Measurements from ENCODE around the gene ZDHHC5.

The ZDHHC5 gene

DNA sequence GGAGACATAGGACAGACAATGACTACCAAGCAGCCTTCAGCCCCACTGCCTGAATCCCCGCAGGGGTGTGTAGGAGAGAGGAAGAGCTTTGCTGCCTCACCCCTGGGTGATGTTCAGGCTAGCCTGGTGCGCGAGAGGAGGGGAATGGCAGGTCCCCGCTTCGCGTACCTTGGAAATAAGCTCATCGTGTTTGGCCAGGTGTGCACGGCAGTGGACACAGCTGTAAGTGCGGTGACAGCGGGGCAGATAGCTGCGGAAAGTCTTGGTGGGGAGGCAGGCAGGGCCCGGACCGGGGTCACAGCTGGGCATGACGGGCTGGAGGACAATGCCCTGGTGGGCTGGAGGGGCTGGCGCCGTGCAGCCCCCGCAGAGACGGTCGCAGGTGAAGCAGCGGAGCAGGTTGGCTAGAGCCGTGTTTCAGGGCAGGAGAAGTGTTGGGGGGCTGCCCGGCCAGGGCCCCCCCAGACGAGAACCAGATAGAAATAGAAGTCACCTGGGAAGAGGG, 21.1 kb upstream of the ZDHHC5 start:
- no peak for DNase-seq (ENCODE audit: extremely low spot score)
- no peak for TF ChIP-seq SP1 (IDR thresholded peaks at IDR 0.05)
- TF ChIP-seq ARNT (IDR thresholded peaks at IDR 0.05) = no peak
- no peak for TF ChIP-seq ZNF384 (IDR thresholded peaks at IDR 0.05)
- TF ChIP-seq FOXA1 (IDR thresholded peaks at IDR 0.05) = no peak
- TF ChIP-seq BHLHE40 (IDR thresholded peaks at IDR 0.05; ENCODE audit: borderline replicate concordance) = no peak
- POLR2A ChIA-PET = no interaction called here
- CTCF ChIA-PET = interaction anchor here (1.8 kb wide), 1 partner anchor 79 kb away, joined by 7 read pairs; the partner anchor contains the start of gene UBE2L6

DNA sequence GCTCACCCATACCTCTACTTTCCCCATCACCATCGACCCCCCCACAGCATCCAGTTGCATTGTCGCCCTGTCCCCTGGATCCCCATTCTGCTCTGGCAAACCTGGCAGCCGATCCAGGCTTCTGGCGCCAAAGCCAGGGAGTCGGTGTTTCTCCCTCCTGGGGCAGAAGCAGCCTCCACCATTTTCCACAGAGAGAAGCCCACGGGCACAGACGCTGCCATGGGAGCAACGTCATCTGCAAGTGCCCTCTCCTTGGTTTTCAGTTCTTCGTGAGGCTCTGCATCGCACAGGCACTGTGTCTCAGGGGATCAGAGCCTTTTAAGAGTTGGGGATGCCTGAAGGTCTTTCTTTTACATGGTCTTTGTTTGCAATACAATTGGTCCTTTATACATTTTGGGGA, 20.5 kb upstream of the ZDHHC5 start:
- TF ChIP-seq FOXM1 (IDR thresholded peaks at IDR 0.05; ENCODE audit: borderline replicate concordance) = no peak
- no peak for TF ChIP-seq ELF4 (IDR thresholded peaks at IDR 0.05)
- TF ChIP-seq ARNT (IDR thresholded peaks at IDR 0.05) = no peak
- TF ChIP-seq, protein P1, sequence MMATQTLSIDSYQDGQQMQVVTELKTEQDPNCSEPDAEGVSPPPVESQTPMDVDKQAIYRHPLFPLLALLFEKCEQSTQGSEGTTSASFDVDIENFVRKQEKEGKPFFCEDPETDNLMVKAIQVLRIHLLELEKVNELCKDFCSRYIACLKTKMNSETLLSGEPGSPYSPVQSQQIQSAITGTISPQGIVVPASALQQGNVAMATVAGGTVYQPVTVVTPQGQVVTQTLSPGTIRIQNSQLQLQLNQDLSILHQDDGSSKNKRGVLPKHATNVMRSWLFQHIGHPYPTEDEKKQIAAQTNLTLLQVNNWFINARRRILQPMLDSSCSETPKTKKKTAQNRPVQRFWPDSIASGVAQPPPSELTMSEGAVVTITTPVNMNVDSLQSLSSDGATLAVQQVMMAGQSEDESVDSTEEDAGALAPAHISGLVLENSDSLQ (IDR thresholded peaks at IDR 0.05) = no peak
- TF ChIP-seq NFRKB (IDR thresholded peaks at IDR 0.05) = no peak
- TF ChIP-seq LEF1 (IDR thresholded peaks at IDR 0.05; ENCODE audit: borderline replicate concordance) = no peak
- TF ChIP-seq BHLHE40 (IDR thresholded peaks at IDR 0.05; ENCODE audit: borderline replicate concordance) = no peak
- TF ChIP-seq L3MBTL2 (conservative IDR thresholded peaks at IDR 0.05) = no peak
- TF ChIP-seq TARDBP (IDR thresholded peaks at IDR 0.05) = no peak
- TF ChIP-seq CTBP1 (IDR thresholded peaks at IDR 0.05; ENCODE audit: borderline replicate concordance) = no peak
- TF ChIP-seq ZNF384 (IDR thresholded peaks at IDR 0.05) = no peak
- TF ChIP-seq SUZ12 (IDR thresholded peaks at IDR 0.05) = no peak
- TF ChIP-seq FOXK2 (IDR thresholded peaks at IDR 0.05) = no peak
- CTCF ChIA-PET = interaction anchor here (1.8 kb wide), 1 partner anchor 79 kb away, joined by 7 read pairs; the partner anchor contains the start of gene UBE2L6
- POLR2A ChIA-PET = no interaction called here
- no peak for DNase-seq (ENCODE audit: extremely low spot score)

DNA sequence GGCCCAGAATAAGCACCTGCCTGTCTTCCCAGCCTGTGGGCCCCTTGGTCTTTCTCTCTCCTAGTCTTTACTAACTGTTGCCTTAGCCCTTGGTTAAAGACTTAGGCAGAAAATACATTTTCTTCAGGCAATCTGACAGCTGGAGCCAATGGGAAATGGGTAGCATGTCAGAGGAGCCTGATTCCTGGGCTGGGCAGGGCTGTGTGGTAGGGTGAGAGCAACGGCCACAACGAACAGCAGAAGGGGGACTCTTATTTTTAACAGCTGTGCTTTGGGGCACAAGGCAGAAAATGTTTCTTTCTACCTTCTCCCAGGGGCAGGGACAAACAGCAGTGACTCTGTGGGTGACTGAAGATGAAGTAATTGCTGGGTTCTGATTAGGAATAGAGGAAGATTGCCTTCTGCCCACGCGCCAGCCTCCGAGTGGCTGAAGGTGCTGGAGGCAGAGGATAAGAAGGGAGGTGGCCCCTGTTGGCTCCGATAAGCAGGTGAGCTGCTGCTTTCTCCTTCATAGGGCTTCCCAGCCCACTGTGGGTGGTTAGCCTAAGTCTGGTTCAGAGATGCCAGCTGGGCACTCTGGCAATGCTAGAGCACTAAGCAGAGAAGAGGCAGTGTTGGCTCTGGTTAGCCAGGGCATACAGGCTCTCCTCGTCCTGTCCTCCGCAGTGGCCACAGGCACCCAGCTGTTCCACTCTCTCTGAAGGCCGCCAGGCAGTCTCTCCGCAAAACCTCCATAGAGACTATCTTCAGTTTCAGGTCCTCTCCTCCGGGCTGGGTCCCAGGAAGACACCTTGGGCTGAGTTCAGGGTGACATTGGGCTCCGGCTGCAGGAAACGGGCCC, 19.7 kb upstream of the ZDHHC5 start:
- no peak for DNase-seq (ENCODE audit: extremely low spot score)
- TF ChIP-seq TARDBP (IDR thresholded peaks at IDR 0.05) (no peak), HDGF (IDR thresholded peaks at IDR 0.05; ENCODE audit: borderline replicate concordance) (no peak), ARNT (IDR thresholded peaks at IDR 0.05) (no peak), BHLHE40 (IDR thresholded peaks at IDR 0.05; ENCODE audit: borderline replicate concordance) (no peak), SUZ12 (IDR thresholded peaks at IDR 0.05) (no peak), NFRKB (IDR thresholded peaks at IDR 0.05) (no peak), FOXM1 (IDR thresholded peaks at IDR 0.05; ENCODE audit: borderline replicate concordance) (no peak), SP1 (IDR thresholded peaks at IDR 0.05) (no peak), FOXA1 (IDR thresholded peaks at IDR 0.05) (no peak), CTBP1 (IDR thresholded peaks at IDR 0.05; ENCODE audit: borderline replicate concordance) (no peak), L3MBTL2 (conservative IDR thresholded peaks at IDR 0.05) (no peak), ZNF384 (IDR thresholded peaks at IDR 0.05) (no peak), LEF1 (IDR thresholded peaks at IDR 0.05; ENCODE audit: borderline replicate concordance) (no peak), ELF4 (IDR thresholded peaks at IDR 0.05) (no peak), FOXK2 (IDR thresholded peaks at IDR 0.05) (no peak)
- TF ChIP-seq, protein P1 (IDR thresholded peaks at IDR 0.05) = no peak
- ChIA-PET POLR2A (no interaction called here), CTCF (interaction anchor here (0.9 to 1.8 kb wide), 2 partner anchors 80 to 121 kb away, joined by 3 to 7 read pairs; partner anchors contain the start of gene UBE2L6)

DNA sequence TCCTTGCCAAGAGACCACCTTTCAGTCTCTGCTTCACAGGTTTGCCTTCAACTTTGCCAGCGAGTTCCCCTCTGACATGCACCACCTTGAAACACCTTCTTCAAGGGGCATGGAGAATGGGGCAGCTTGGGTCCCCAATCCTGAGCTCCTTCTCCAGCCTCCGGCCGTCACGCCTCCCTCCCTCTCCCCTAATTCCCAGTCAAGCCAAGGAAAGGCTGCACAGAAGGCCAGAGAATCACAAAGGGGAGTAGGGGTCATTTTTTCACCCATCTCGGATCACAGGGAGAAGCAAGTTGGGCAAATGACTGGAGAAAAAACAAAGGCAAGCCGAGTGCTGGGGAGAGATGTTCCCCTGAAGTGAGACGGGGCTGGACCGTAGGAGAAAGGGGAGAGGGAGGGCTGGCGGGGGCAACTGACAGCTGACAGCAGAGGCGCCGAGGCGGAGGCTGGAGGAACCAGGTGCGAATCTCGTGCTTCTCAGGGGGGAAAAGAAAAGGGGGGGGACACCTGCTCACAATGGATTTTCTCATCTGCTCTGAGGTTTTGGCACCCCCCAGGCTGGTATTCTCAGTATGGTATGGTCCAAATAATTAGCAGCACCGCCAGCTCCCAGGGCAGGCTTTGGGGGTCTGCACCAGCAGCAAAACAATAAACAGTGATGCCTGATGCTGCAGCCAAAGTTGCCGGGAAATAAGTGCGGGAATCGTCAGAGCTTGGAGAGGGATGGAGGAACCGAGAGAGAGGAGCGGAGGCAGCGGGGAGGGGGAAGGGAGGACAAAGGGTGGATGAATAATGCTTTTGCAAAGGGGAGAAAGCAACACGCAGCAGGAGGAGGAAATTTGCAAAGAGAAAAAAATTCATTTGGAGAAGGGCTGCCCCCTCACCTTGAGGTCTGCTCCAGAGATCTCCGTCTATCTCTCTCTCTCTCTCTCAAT, 18.8 kb upstream of the ZDHHC5 start:
- POLR2A ChIA-PET = no interaction called here
- TF ChIP-seq, protein P1 (IDR thresholded peaks at IDR 0.05) = no peak
- no peak for TF ChIP-seq ZNF384 (IDR thresholded peaks at IDR 0.05)
- no peak for TF ChIP-seq ARNT (IDR thresholded peaks at IDR 0.05)
- no peak for TF ChIP-seq SUZ12 (IDR thresholded peaks at IDR 0.05)
- TF ChIP-seq ELF4 (IDR thresholded peaks at IDR 0.05) = no peak
- no peak for TF ChIP-seq FOXK2 (IDR thresholded peaks at IDR 0.05)
- CTCF ChIA-PET = interaction anchor here (0.5 to 1.8 kb wide), 5 partner anchors 8 to 122 kb away, joined by 3 to 7 read pairs (median 3); partner anchors contain the start of gene UBE2L6
- DNase-seq (ENCODE audit: extremely low spot score) = no peak

DNA sequence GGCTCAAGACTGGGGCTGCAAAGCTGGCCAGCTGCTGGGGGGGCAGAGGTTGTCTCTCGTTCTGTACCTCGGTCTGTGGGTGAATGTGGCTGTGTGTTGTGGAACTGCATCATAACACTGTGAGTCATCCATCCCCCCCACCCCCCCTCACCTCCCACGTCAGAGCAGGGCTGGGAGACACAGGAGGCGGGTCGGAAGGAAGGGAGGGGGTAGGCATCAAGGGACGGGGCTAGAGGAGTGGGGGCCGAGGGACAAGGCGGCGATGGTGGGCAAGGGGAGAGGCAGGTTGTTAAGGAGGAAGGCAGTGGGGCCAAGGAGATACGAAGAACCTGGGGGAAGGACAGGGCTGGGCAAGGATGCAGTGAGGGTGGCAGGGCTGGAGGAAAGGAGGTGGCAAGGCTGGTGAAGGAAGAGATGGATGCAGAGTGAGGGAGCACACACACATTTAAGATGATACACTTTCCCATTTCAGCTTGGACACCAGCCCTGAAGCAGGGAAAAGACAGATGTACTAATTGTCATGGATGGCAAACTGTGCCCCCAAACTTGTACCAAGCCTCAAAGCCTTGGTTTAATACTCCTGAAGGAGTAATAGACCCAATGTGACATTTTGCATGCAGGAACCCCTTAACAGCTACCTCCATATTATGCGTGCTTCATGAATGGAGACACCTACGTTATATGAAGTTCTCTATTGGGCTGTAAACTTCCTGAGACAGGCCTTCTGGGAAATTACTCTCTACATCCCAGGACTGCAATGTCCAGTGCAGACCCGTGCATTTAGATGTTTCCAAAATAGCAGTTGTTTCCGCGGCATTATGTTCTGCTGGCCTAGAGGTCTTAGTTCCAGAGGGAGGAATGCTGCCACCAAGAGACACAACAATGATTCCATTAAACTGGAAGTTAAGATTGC, 17.8 kb upstream of the ZDHHC5 start, which contains the start of gene YPEL4:
Gene YPEL4, minus strand, starts transcription at position 87 of the 913 bp plus-strand sequence. CDS start 2,805 bp downstream, outside the sequence.
- no peak for TF ChIP-seq SP1 (IDR thresholded peaks at IDR 0.05)
- TF ChIP-seq SUZ12 (IDR thresholded peaks at IDR 0.05) = no peak
- TF ChIP-seq, protein P1 (IDR thresholded peaks at IDR 0.05) = no peak
- no peak for TF ChIP-seq FOXM1 (IDR thresholded peaks at IDR 0.05; ENCODE audit: borderline replicate concordance)
- TF ChIP-seq TARDBP (IDR thresholded peaks at IDR 0.05) = no peak
- no peak for TF ChIP-seq BHLHE40 (IDR thresholded peaks at IDR 0.05; ENCODE audit: borderline replicate concordance)
- TF ChIP-seq ZNF384 (IDR thresholded peaks at IDR 0.05) = no peak
- no peak for TF ChIP-seq FOXA1 (IDR thresholded peaks at IDR 0.05)
- no peak for TF ChIP-seq FOXK2 (IDR thresholded peaks at IDR 0.05)
- TF ChIP-seq NFRKB (IDR thresholded peaks at IDR 0.05) = no peak
- TF ChIP-seq L3MBTL2 (conservative IDR thresholded peaks at IDR 0.05) = no peak
- TF ChIP-seq ARNT (IDR thresholded peaks at IDR 0.05) = no peak
- TF ChIP-seq CTBP1 (IDR thresholded peaks at IDR 0.05; ENCODE audit: borderline replicate concordance) = no peak
- ChIA-PET CTCF (interaction anchor here (0.5 to 1.1 kb wide), 3 partner anchors 9 to 82 kb away, joined by 3 read pairs; no protein-coding TSS in a partner anchor), POLR2A (no interaction called here)
- no peak for DNase-seq (ENCODE audit: extremely low spot score)

Data from HEK293T (cell line).